Tibial artery (tissue), 4 donors: ENCODE measurements around the gene KRTAP20-1.

ENCODE experiments used
- DNase-seq, 2 donors: peaks; one replicate each; pipeline ENCODE4 v3.0.0-alpha.2; 2019
- H3K27ac ChIP-seq, 2 donors: fragments of 200-600 bp; sonication (generic) in 1 of 2; 1 replicate in 1 of 2; 2 replicates in 1 of 2; pipeline ENCODE4 v1.5.1; 2018 to 2019; ENCODE audit warnings: mild to moderate bottlenecking in 1 of 2
- H3K27me3 ChIP-seq, 2 donors: fragments of 200-600 bp; sonication (generic) in 1 of 2; one replicate each; pipeline versions ENCODE4 v1.5.1 to v1.6.0; 2016 to 2019
- H3K36me3 ChIP-seq, 3 donors: fragments of 200-600 bp; sonication (generic) in 2 of 3; one replicate each; pipeline ENCODE4 v1.5.1; 2016 to 2019; ENCODE audit warnings: mild to moderate bottlenecking in 2 of 3
- H3K4me1 ChIP-seq, 4 donors: fragments of 200-600 bp; sonication (generic) in 2 of 4; 1 replicate in 3 of 4; 2 replicates in 1 of 4; pipeline ENCODE4 v1.5.1; 2016 to 2019
- H3K4me3 ChIP-seq, 2 donors: fragments of 200-600 bp; sonication (generic) in 1 of 2; 1 replicate in 1 of 2; 2 replicates in 1 of 2; pipeline ENCODE4 v1.5.1; 2018 to 2019; ENCODE audit warnings: mild to moderate bottlenecking in 2 of 2
- H3K9me3 ChIP-seq, 3 donors: fragments of 200-600 bp; sonication (generic) in 1 of 3; one replicate each; pipeline ENCODE4 v1.5.1; 2016 to 2019
- CTCF ChIP-seq, 2 experiments: fragments of 200-600 bp in 1 of 2; fragments of 450-650 bp in 1 of 2; IDR thresholded peaks; one replicate each; pipeline ENCODE4 v1.5.1; 2017 to 2019; ENCODE audit warnings: antibody characterized with exemption in 2 of 2, mild to moderate bottlenecking in 1 of 2, moderate library complexity in 1 of 2
- intact Hi-C: fragments of 100-400 bp; cut with DNase I; formaldehyde crosslinking; loops from one replicate; pipeline ENCODE4 v1.15.0; 2023; ENCODE audit warnings: low total_unique reads

Gene KRTAP20-1

DNA sequence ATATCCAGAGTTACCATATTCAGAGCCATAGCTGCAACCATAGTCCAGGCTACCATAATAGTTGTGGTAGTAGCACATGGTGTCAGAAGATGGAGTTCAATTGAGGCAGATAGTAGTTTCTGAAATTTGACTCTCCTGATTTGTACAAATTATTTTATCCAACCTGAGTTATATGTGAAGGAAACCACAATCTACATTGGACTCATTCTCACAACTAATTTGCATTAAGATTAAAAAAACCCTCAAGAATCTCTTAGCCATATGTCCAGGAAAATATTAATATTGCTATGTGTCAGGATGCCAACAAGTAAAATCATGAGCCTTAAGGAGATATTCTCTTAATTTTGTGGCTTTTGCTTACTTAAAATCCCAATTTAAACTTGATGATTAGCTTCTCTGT lies 25.9 kb upstream of the KRTAP20-1 start, which contains the start of gene KRTAP22-2:
Gene KRTAP22-2, minus strand, starts transcription at position 101 of the 400 bp plus-strand sequence.
- DNase-seq: no peak
- no peak within 1 kb of the TSS for H3K27ac ChIP-seq
- H3K4me3 ChIP-seq: no peak within 1 kb of the TSS
- H3K27me3 ChIP-seq: no peaks in the 10 kb centered on the region
- H3K9me3 ChIP-seq: no peaks in the 10 kb centered on the region
- TF ChIP-seq CTCF (IDR thresholded peaks at IDR 0.05): no peak
- no peaks in the 10 kb centered on the region for H3K36me3 ChIP-seq
- intact Hi-C loops: no loop called here
- H3K4me1 ChIP-seq: no peaks in the 10 kb centered on the region

DNA sequence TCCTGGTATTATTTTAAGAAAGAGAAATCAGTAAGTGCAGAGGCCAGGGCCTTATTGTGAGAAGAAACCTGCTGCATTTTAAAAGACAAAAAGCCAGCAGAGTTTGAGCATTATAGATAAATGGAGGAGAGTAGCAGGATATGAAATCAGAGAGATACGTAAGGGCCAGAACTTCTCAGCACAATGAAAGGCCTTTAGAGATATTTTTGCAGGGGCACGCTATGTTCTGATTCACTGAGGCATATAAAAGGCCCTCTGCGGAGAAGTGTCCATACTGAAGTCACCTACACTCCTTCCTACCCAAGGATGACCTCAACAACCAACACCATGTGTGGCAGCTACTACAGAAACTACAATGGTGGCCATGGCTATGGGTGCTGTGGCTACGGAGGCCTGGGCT lies 24.1 kb upstream of the KRTAP20-1 start, which contains the start of gene KRTAP6-3:
Gene KRTAP6-3, plus strand, starts transcription at position 301 of the 400 bp plus-strand sequence. Its CDS starts 6 bp downstream, at position 307.
- Histone ChIP-seq H3K4me3 (no peak within 1 kb of the TSS), H3K9me3 (no peaks in the 10 kb centered on the region), H3K4me1 (no peaks in the 10 kb centered on the region), H3K27me3 (no peaks in the 10 kb centered on the region), H3K36me3 (no peaks in the 10 kb centered on the region), H3K27ac (no peak within 1 kb of the TSS)
- no peak for TF ChIP-seq CTCF (IDR thresholded peaks at IDR 0.05)
- intact Hi-C loops: no loop called here
- no peak for DNase-seq

- no peak within 1 kb of the TSS for H3K27ac ChIP-seq
- no peak within 1 kb of the TSS for H3K4me3 ChIP-seq
- no peaks in the 10 kb centered on the region for H3K9me3 ChIP-seq
- TF ChIP-seq CTCF (IDR thresholded peaks at IDR 0.05): no peak
- no peaks in the 10 kb centered on the region for H3K4me1 ChIP-seq
- no peaks in the 10 kb centered on the region for H3K27me3 ChIP-seq
- intact Hi-C loops: no loop called here
- no peaks in the 10 kb centered on the region for H3K36me3 ChIP-seq
- DNase-seq: no peak
Measured at GRCh38 chr21:30598802-30599201, 17.4 kb upstream of the KRTAP20-1 start, which contains the start of gene KRTAP6-2. TSS of gene KRTAP6-2 (minus strand) at chr21:30598902. CDS start at chr21:30598874, 28 bp downstream.

DNA sequence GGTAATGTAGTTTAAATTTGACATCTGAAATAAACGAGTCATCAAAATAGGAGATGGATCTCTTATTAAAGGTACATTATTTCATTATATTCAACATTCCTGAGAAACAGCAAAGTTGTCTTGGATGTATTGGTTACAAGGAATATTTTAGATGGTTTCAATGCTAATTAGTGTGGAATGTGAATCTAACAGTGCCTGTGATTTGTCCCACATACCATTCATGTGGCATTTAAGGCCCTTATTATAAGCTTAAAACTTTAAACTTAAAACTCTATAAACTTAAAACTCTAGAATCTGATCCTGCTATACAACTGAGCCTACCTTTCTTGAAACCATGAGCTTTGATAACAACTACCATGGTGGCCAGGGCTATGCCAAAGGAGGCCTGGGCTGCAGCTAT lies 15.4 kb upstream of the KRTAP20-1 start, which contains the start of gene KRTAP22-1:
Gene KRTAP22-1, plus strand, starts transcription at position 301 of the 400 bp plus-strand sequence.
- H3K4me3 ChIP-seq: no peak within 1 kb of the TSS
- no peak for DNase-seq
- intact Hi-C loops: no loop called here
- no peak within 1 kb of the TSS for H3K27ac ChIP-seq
- no peaks in the 10 kb centered on the region for H3K36me3 ChIP-seq
- TF ChIP-seq CTCF (IDR thresholded peaks at IDR 0.05): no peak
- H3K4me1 ChIP-seq: no peaks in the 10 kb centered on the region
- no peaks in the 10 kb centered on the region for H3K27me3 ChIP-seq
- no peaks in the 10 kb centered on the region for H3K9me3 ChIP-seq

GRCh38 chr21:30605968-30606367 lies 10.3 kb upstream of the KRTAP20-1 start:
- Histone ChIP-seq H3K27ac (no peak overlapping the region), H3K36me3 (no peaks in the 10 kb centered on the region), H3K9me3 (no peaks in the 10 kb centered on the region), H3K4me1 (no peaks in the 10 kb centered on the region), H3K4me3 (no peak overlapping the region), H3K27me3 (no peaks in the 10 kb centered on the region)
- no peak for TF ChIP-seq CTCF (IDR thresholded peaks at IDR 0.05)
- DNase-seq: no peak
- intact Hi-C loops: no loop called here

DNA sequence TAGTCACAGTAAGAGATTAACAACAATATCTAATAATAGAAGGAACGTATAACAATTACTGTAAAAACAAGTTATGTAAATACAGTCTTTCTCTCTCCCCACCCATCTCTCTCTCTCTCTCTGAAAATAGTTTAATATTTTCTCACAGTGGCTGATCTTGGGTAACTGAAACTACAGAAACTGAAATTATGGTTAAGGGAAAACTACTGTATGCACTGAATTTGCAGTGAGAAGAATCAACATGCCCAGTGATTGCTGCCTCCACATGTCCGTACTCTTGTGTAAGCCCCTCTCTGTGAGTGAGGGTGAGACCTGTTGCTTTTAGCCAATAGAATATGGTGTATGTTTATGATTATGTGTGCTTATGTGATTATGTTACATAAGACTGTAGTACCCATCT lies 4.1 kb upstream of the KRTAP20-1 start:
- DNase-seq: no peak
- H3K36me3 ChIP-seq: no peaks in the 10 kb centered on the region
- no peak overlapping the region for H3K4me3 ChIP-seq
- TF ChIP-seq CTCF (IDR thresholded peaks at IDR 0.05): no peak
- H3K4me1 ChIP-seq: no peaks in the 10 kb centered on the region
- H3K27me3 ChIP-seq: no peaks in the 10 kb centered on the region
- no peak overlapping the region for H3K27ac ChIP-seq
- H3K9me3 ChIP-seq: no peaks in the 10 kb centered on the region
- intact Hi-C loops: no loop called here
